ENCODE measurements around the gene COL11A1. TPM values are rescaled to one million over a fixed set of nuclear protein-coding genes. Genes with fewer than 3 reads are reported as not detected.
A peak's percentile ranks its signal among the peaks of the same experiment; 100 is the strongest.

Gene COL11A1
- polyA plus RNA-seq, 1 donor from 2014 or later = 4.6 TPM

- Histone ChIP-seq H3K36me3 (ENCODE audit: insufficient read depth, low read length) (no peaks in the 10 kb centered on the region), H3K4me3 (ENCODE audit: low read length) (no peak overlapping the region), H2AFZ (ENCODE audit: low read depth, low read length) (no peak overlapping the region), H3K9me2 (ENCODE audit: insufficient read depth, low read length) (no peaks in the 10 kb centered on the region), H3K4me2 (ENCODE audit: low read length) (no peak overlapping the region), H3K9me3 (ENCODE audit: low read length) (no peaks in the 10 kb centered on the region), H3F3A (ENCODE audit: insufficient read depth, low read length, poor library complexity, severe bottlenecking) (no peaks in the 10 kb centered on the region), H3K27ac (ENCODE audit: low read length) (no peak overlapping the region), H4K20me1 (ENCODE audit: insufficient read depth) (no peaks in the 10 kb centered on the region), H3K9ac (ENCODE audit: low read length) (no peak overlapping the region), H3K79me2 (replicated peaks; ENCODE audit: insufficient read depth, low read length) (no peaks in the 10 kb centered on the region), H3K27me3 (ENCODE audit: insufficient read depth, low read depth, low read length) (no peaks in the 10 kb centered on the region)
- peak; percentile 55 for TF ChIP-seq SMC3 (conservative IDR thresholded peaks at IDR 0.05; ENCODE audit: poor library complexity)
- TF ChIP-seq, protein P1, sequence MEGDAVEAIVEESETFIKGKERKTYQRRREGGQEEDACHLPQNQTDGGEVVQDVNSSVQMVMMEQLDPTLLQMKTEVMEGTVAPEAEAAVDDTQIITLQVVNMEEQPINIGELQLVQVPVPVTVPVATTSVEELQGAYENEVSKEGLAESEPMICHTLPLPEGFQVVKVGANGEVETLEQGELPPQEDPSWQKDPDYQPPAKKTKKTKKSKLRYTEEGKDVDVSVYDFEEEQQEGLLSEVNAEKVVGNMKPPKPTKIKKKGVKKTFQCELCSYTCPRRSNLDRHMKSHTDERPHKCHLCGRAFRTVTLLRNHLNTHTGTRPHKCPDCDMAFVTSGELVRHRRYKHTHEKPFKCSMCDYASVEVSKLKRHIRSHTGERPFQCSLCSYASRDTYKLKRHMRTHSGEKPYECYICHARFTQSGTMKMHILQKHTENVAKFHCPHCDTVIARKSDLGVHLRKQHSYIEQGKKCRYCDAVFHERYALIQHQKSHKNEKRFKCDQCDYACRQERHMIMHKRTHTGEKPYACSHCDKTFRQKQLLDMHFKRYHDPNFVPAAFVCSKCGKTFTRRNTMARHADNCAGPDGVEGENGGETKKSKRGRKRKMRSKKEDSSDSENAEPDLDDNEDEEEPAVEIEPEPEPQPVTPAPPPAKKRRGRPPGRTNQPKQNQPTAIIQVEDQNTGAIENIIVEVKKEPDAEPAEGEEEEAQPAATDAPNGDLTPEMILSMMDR (IDR thresholded peaks at IDR 0.05; ENCODE audit: poor library complexity, severe bottlenecking) = peak; percentile 57
- no peak for TF ChIP-seq EZH2 (IDR thresholded peaks at IDR 0.05; ENCODE audit: borderline replicate concordance, insufficient read depth, low read length, poor library complexity, severe bottlenecking)
- TF ChIP-seq POLR2AphosphoS5 (IDR thresholded peaks at IDR 0.05) = no peak
- peak; percentile 57 for TF ChIP-seq RAD21 (conservative IDR thresholded peaks at IDR 0.05)
These were observed 137.7 kb downstream of the COL11A1 start for GRCh38 chr1:102970496-102971078.

GRCh38 chr1:102967786-102968185 is 140.5 kb downstream of the COL11A1 start:
- Histone ChIP-seq H2AFZ (ENCODE audit: low read depth, low read length) (no peak overlapping the region), H3K9me3 (ENCODE audit: low read length) (no peaks in the 10 kb centered on the region), H3K27ac (ENCODE audit: low read length) (no peak overlapping the region), H4K20me1 (ENCODE audit: insufficient read depth) (no peaks in the 10 kb centered on the region), H3K4me3 (ENCODE audit: low read length) (no peak overlapping the region), H3K9me2 (ENCODE audit: insufficient read depth, low read length) (no peaks in the 10 kb centered on the region), H3F3A (ENCODE audit: insufficient read depth, low read length, poor library complexity, severe bottlenecking) (no peaks in the 10 kb centered on the region), H3K36me3 (ENCODE audit: insufficient read depth, low read length) (no peaks in the 10 kb centered on the region), H3K27me3 (ENCODE audit: insufficient read depth, low read depth, low read length) (no peaks in the 10 kb centered on the region), H3K4me2 (ENCODE audit: low read length) (no peak overlapping the region), H3K79me2 (replicated peaks; ENCODE audit: insufficient read depth, low read length) (no peaks in the 10 kb centered on the region), H3K9ac (ENCODE audit: low read length) (no peak overlapping the region)
- TF ChIP-seq SMC3 (conservative IDR thresholded peaks at IDR 0.05; ENCODE audit: poor library complexity) (no peak), MXI1 (conservative IDR thresholded peaks at IDR 0.05; ENCODE audit: poor library complexity, severe bottlenecking) (no peak), EZH2 (IDR thresholded peaks at IDR 0.05; ENCODE audit: borderline replicate concordance, insufficient read depth, low read length, poor library complexity, severe bottlenecking) (no peak), POLR2AphosphoS5 (IDR thresholded peaks at IDR 0.05) (no peak), TAF1 (IDR thresholded peaks at IDR 0.05; ENCODE audit: low read depth) (no peak), EP300 (conservative IDR thresholded peaks at IDR 0.05; ENCODE audit: poor library complexity, severe bottlenecking) (no peak), RAD21 (conservative IDR thresholded peaks at IDR 0.05) (no peak), REST (IDR thresholded peaks at IDR 0.05; ENCODE audit: borderline replicate concordance) (no peak)
- TF ChIP-seq, protein P1 (IDR thresholded peaks at IDR 0.05; ENCODE audit: poor library complexity, severe bottlenecking) = no peak

Data from neural cell (in vitro differentiated cells).